HG03520 (cell line): ENCODE results near the gene OR2AE1.
A peak's percentile ranks its signal among the peaks of the same experiment; 100 is the strongest.
"Not testable (repeated sequence)": the region's sequence is repeated elsewhere in the genome, so short reads cannot be mapped to it uniquely, and the experiment has no call there.

Source experiments
- ATAC-seq: cut with Tn5 transposase; IDR thresholded peaks from one replicate; pipeline ENCODE4 v1.9.1; 2021; ENCODE audit warnings: mild to moderate bottlenecking, moderate library complexity; ENCODE audit not compliant: unreplicated experiment

OR2AE1 gene

GRCh38 chr7:99876933-99877332 is at the start of gene OR2AE1:
OR2AE1 (minus strand) TSS chr7:99877033; CDS start chr7:99877033, 0 bp downstream.
- no peak for ATAC-seq

GRCh38 chr7:99926321-99926720 is 49.5 kb upstream of the OR2AE1 start:
- ATAC-seq: no peak

- no peak for ATAC-seq
Observed at GRCh38 chr7:99923200-99923599, 46.4 kb upstream of the OR2AE1 start.

GRCh38 chr7:99920149-99920548 is 43.3 kb upstream of the OR2AE1 start:
- ATAC-seq: no peak

GRCh38 chr7:99919814-99920112 is 42.9 kb upstream of the OR2AE1 start:
- no peak for ATAC-seq

- ATAC-seq: peak; percentile 97
Observed at GRCh38 chr7:99918959-99919813, 42.4 kb upstream of the OR2AE1 start, which contains the start of gene TRIM4. TRIM4 (minus strand) TSS chr7:99919530; CDS start chr7:99919401, 129 bp downstream.

- ATAC-seq: no peak
Observed at GRCh38 chr7:99910976-99911375, 34.1 kb upstream of the OR2AE1 start.

GRCh38 chr7:99901581-99901980 is 24.7 kb upstream of the OR2AE1 start:
- ATAC-seq: no peak

GRCh38 chr7:99899830-99900519 is 23.1 kb upstream of the OR2AE1 start:
- no peak for ATAC-seq

- no peak for ATAC-seq
Observed at GRCh38 chr7:99898836-99899235, 22.0 kb upstream of the OR2AE1 start.

- no peak for ATAC-seq
Observed at GRCh38 chr7:99898023-99898357, 21.2 kb upstream of the OR2AE1 start.

GRCh38 chr7:99897322-99898022 is 20.6 kb upstream of the OR2AE1 start:
- ATAC-seq: no peak

- ATAC-seq: no peak
Observed at GRCh38 chr7:99894738-99895137, 17.9 kb upstream of the OR2AE1 start.

GRCh38 chr7:99893280-99893679 is 16.4 kb upstream of the OR2AE1 start:
- no peak for ATAC-seq

GRCh38 chr7:99890348-99890747 is 13.5 kb upstream of the OR2AE1 start:
- not testable (repeated sequence) for ATAC-seq

GRCh38 chr7:99888366-99888765 is 11.5 kb upstream of the OR2AE1 start:
- not testable (repeated sequence) for ATAC-seq

GRCh38 chr7:99881370-99881769 is 4.5 kb upstream of the OR2AE1 start:
- ATAC-seq: no peak

- no peak for ATAC-seq
Observed at GRCh38 chr7:99876491-99876890, 342 bp downstream of the OR2AE1 start.

GRCh38 chr7:99868246-99868645 is 8.6 kb downstream of the OR2AE1 start:
- no peak for ATAC-seq

- not testable (repeated sequence) for ATAC-seq
Observed at GRCh38 chr7:99867477-99867876, 9.4 kb downstream of the OR2AE1 start.

GRCh38 chr7:99863847-99864440 is 12.9 kb downstream of the OR2AE1 start:
- ATAC-seq: no peak
